Neural cell (in vitro differentiated cells): ENCODE results near the gene UBC. TPM values are rescaled to one million over a fixed set of nuclear protein-coding genes. Genes with fewer than 3 reads are reported as not detected.

Experiments
- H2AFZ ChIP-seq: fragments of 200-600, 300-800 bp; sonication (generic), shearing (Covaris generic); 2 replicates; pipeline ENCODE4 v1.6.0; 2014; ENCODE audit warnings: low read depth, mild to moderate bottlenecking, antibody characterized with exemption, low read length, moderate library complexity
- H3F3A ChIP-seq: fragments of 200-600 bp; shearing (Covaris generic); 2 replicates; pipeline ENCODE4 v1.6.1; 2016; ENCODE audit warnings: mild to moderate bottlenecking, moderate library complexity, mixed read lengths, antibody characterized with exemption, low read length; ENCODE audit not compliant: insufficient read depth, poor library complexity, severe bottlenecking
- H3K27ac ChIP-seq: fragments of 200-600, 300-800 bp; sonication (generic), shearing (Covaris generic); 2 replicates; pipeline ENCODE4 v1.5.1; 2014; ENCODE audit warnings: mild to moderate bottlenecking, low read length, moderate library complexity
- H3K27me3 ChIP-seq: fragments of 300-800, 200-600 bp; sonication (generic), shearing (Covaris generic); 2 replicates; pipeline ENCODE4 v1.6.0; 2014; ENCODE audit warnings: mild to moderate bottlenecking, low read depth, low read length, moderate library complexity; ENCODE audit not compliant: insufficient read depth
- H3K36me3 ChIP-seq: fragments of 300-800, 200-600 bp; sonication (generic), shearing (Covaris generic); 2 replicates; pipeline ENCODE4 v1.5.1; 2014; ENCODE audit warnings: mild to moderate bottlenecking, antibody characterized with exemption, low read length, moderate library complexity; ENCODE audit not compliant: insufficient read depth
- H3K4me2 ChIP-seq: fragments of 300-800, 200-600 bp; sonication (generic), shearing (Covaris generic); 2 replicates; pipeline ENCODE4 v1.6.0; 2014; ENCODE audit warnings: mild to moderate bottlenecking, low read length
- H3K4me3 ChIP-seq: fragments of 300-800, 200-600 bp; sonication (generic), shearing (Covaris generic); 2 replicates; pipeline ENCODE4 v1.5.1; 2014; ENCODE audit warnings: mild to moderate bottlenecking, low read length, moderate library complexity
- H3K79me2 ChIP-seq: fragments of 200-600 bp; shearing (Covaris generic); replicated peaks from 2 replicates; pipeline ENCODE4 v1.6.0; 2014; ENCODE audit warnings: mild to moderate bottlenecking, low read length, moderate library complexity; ENCODE audit not compliant: insufficient read depth
- H3K9ac ChIP-seq: fragments of 300-800, 200-600 bp; sonication (generic), shearing (Covaris generic); 2 replicates; pipeline ENCODE4 v1.6.1; 2016; ENCODE audit warnings: mild to moderate bottlenecking, low read length, mixed read lengths
- H3K9me2 ChIP-seq: fragments of 200-600 bp; shearing (Covaris generic); 2 replicates; pipeline ENCODE4 v1.6.1; 2016; ENCODE audit warnings: mild to moderate bottlenecking, low read length, mixed read lengths; ENCODE audit not compliant: insufficient read depth
- H3K9me3 ChIP-seq: fragments of 200-600, 300-800 bp; sonication (generic), shearing (Covaris generic); 2 replicates; pipeline ENCODE4 v1.6.1; 2016; ENCODE audit warnings: mild to moderate bottlenecking, mixed run types, low read length, moderate library complexity, mixed read lengths
- H4K20me1 ChIP-seq: fragments of 200-600 bp; shearing (Covaris generic); 2 replicates; pipeline ENCODE4 v1.6.1; 2016; ENCODE audit warnings: mild to moderate bottlenecking, mixed run types; ENCODE audit not compliant: insufficient read depth
- EP300 ChIP-seq: fragments of 450-650 bp; conservative IDR thresholded peaks from 2 replicates; pipeline ENCODE4 v1.6.1; 2014; ENCODE audit warnings: antibody characterized with exemption, mild to moderate bottlenecking, moderate library complexity; ENCODE audit not compliant: poor library complexity, severe bottlenecking
- MXI1 ChIP-seq: fragments of 450-650 bp; conservative IDR thresholded peaks from 2 replicates; pipeline ENCODE4 v1.6.1; 2014; ENCODE audit warnings: antibody characterized with exemption, mild to moderate bottlenecking; ENCODE audit not compliant: poor library complexity, severe bottlenecking
- POLR2AphosphoS5 ChIP-seq: IDR thresholded peaks from 2 replicates; pipeline ENCODE4 v1.6.1; 2012
- TAF1 ChIP-seq: IDR thresholded peaks from 2 replicates; pipeline ENCODE4 v1.6.1; 2012; ENCODE audit warnings: low read depth
- polyA plus RNA-seq: library from polyadenylated mRNA; depleted of rRNA; stranded (reverse); fragments of >200 nt; gene quantifications from 2 replicates; pipeline ENCODE4 v1.2.3, GENCODE V29; 2014
- TF ChIP-seq, protein P1 (sequence below): IDR thresholded peaks from 2 replicates; pipeline ENCODE4 v1.6.1; 2012; ENCODE audit warnings: borderline replicate concordance
- TF ChIP-seq, protein P2 (sequence below): fragments of 450-650 bp; IDR thresholded peaks from 2 replicates; pipeline ENCODE4 v1.5.1; 2014; ENCODE audit warnings: antibody characterized with exemption, mild to moderate bottlenecking, moderate library complexity; ENCODE audit not compliant: poor library complexity, severe bottlenecking

UBC gene
- polyA plus RNA-seq, 1 donor from 2014 or later: 1,177 TPM

DNA sequence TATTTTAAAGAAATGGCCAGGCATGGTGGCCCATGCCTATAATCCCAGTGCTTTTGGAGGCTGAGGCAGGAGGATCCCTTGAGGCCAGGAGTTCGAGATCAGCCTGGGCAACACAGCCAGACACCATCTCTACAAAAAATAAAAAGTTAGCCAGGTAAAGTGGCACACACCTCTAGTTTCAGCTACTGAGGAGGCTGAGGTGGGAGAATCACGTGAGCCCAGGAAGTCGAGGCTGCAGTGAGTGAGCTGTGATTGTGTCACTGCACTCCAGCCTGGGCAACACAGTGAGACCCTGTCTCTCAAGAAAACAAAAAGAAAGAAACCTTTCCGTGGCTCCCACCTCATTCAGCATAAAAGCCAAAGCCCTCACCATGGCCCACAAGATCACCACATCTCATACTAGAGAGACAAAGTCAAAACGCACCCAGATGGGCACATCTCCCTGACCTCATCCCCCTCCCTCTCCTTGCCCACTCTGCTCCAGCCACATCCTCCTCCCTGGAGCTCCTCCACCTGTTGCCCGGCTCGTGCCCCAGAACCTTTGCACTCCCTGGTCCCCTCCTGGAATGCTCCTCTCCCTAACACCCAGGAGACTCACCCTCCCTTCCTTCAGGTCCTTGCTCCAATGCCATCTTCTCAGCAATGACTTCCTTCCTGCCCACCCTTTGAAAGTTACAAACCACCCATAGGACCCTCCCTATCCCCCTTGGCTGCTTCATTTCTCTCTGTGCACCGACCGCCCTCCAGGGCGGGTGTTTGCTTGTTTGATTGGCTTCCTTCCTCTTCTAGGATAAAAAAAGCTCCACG, 46.0 kb downstream of the UBC start:
- no peaks in the 10 kb centered on the region for H3K36me3 ChIP-seq
- no peak overlapping the region for H3K27ac ChIP-seq
- no peak overlapping the region for H2AFZ ChIP-seq

DNA sequence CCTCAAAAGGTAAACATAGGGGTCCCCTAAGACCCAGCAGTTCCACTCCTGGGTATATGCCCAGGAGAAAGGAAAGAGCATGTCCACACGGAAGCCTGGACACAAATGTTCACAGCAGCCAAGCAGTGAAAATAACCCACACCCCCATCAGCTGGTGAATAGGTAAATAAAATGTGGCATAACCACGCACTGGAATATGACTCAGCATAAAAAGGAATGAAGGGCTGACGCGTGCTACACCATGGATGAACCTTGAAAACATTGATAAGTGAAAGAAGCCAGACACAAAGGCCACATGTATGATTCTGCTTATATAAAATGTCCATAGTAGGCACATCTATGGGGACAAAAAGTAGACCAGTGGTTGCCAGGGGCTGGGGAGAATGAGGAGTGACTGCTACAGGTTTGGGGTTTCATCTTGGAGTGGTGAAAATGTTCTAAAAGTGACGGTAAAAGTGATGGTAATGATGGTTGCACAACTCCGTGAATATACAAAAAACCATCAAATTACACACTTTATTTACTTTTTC, 47.0 kb downstream of the UBC start:
- Histone ChIP-seq H4K20me1 (no peaks in the 10 kb centered on the region), H3K9me3 (no peaks in the 10 kb centered on the region), H3F3A (no peaks in the 10 kb centered on the region), H3K4me3 (no peak overlapping the region), H2AFZ (no peak overlapping the region), H3K27ac (no peak overlapping the region), H3K36me3 (no peaks in the 10 kb centered on the region), H3K79me2 (no peaks in the 10 kb centered on the region), H3K9me2 (no peaks in the 10 kb centered on the region), H3K27me3 (peaks cover 7% of the 10 kb centered on the region), H3K9ac (no peak overlapping the region), H3K4me2 (no peak overlapping the region)
- TF ChIP-seq, protein P1, sequence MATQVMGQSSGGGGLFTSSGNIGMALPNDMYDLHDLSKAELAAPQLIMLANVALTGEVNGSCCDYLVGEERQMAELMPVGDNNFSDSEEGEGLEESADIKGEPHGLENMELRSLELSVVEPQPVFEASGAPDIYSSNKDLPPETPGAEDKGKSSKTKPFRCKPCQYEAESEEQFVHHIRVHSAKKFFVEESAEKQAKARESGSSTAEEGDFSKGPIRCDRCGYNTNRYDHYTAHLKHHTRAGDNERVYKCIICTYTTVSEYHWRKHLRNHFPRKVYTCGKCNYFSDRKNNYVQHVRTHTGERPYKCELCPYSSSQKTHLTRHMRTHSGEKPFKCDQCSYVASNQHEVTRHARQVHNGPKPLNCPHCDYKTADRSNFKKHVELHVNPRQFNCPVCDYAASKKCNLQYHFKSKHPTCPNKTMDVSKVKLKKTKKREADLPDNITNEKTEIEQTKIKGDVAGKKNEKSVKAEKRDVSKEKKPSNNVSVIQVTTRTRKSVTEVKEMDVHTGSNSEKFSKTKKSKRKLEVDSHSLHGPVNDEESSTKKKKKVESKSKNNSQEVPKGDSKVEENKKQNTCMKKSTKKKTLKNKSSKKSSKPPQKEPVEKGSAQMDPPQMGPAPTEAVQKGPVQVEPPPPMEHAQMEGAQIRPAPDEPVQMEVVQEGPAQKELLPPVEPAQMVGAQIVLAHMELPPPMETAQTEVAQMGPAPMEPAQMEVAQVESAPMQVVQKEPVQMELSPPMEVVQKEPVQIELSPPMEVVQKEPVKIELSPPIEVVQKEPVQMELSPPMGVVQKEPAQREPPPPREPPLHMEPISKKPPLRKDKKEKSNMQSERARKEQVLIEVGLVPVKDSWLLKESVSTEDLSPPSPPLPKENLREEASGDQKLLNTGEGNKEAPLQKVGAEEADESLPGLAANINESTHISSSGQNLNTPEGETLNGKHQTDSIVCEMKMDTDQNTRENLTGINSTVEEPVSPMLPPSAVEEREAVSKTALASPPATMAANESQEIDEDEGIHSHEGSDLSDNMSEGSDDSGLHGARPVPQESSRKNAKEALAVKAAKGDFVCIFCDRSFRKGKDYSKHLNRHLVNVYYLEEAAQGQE: no peak
- TF ChIP-seq, protein P2, sequence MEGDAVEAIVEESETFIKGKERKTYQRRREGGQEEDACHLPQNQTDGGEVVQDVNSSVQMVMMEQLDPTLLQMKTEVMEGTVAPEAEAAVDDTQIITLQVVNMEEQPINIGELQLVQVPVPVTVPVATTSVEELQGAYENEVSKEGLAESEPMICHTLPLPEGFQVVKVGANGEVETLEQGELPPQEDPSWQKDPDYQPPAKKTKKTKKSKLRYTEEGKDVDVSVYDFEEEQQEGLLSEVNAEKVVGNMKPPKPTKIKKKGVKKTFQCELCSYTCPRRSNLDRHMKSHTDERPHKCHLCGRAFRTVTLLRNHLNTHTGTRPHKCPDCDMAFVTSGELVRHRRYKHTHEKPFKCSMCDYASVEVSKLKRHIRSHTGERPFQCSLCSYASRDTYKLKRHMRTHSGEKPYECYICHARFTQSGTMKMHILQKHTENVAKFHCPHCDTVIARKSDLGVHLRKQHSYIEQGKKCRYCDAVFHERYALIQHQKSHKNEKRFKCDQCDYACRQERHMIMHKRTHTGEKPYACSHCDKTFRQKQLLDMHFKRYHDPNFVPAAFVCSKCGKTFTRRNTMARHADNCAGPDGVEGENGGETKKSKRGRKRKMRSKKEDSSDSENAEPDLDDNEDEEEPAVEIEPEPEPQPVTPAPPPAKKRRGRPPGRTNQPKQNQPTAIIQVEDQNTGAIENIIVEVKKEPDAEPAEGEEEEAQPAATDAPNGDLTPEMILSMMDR: no peak
- no peak for TF ChIP-seq MXI1

More for the DNA sequence above, 46.0 kb downstream of the UBC start:
- Histone ChIP-seq H3K9ac (no peak overlapping the region), H3K79me2 (no peaks in the 10 kb centered on the region), H3K27me3 (no peaks in the 10 kb centered on the region), H3K9me2 (no peaks in the 10 kb centered on the region), H3K4me3 (no peak overlapping the region), H3F3A (no peaks in the 10 kb centered on the region), H3K9me3 (no peaks in the 10 kb centered on the region), H3K4me2 (no peak overlapping the region), H4K20me1 (no peaks in the 10 kb centered on the region)
- TF ChIP-seq, protein P1: no peak
- TF ChIP-seq EP300 (no peak), POLR2AphosphoS5 (no peak), TAF1 (no peak)
